Measurements from ENCODE around the gene TRAF2. TPM values are rescaled to one million over a fixed set of nuclear protein-coding genes. Genes with fewer than 3 reads are reported as not detected.

TRAF2 gene
- total RNA-seq, 1 experiment from 2014 or later = 6.3 TPM

- Histone ChIP-seq H3K27me3 (ENCODE audit: low read length) (no peaks in the 10 kb centered on the region), H3K27ac (ENCODE audit: low read length) (no peak overlapping the region), H3K9me3 (ENCODE audit: low read length) (no peaks in the 10 kb centered on the region), H4K20me1 (ENCODE audit: insufficient read depth, low read depth, low read length) (no peaks in the 10 kb centered on the region), H2AFZ (ENCODE audit: low read length) (no peak overlapping the region), H3K4me1 (ENCODE audit: low read length) (no peaks in the 10 kb centered on the region), H3K36me3 (ENCODE audit: insufficient read depth, low read length) (peaks cover 14% of the 10 kb centered on the region), H3K4me3 (ENCODE audit: low read length) (no peak overlapping the region), H3K4me2 (ENCODE audit: low read depth, low read length, poor library complexity, severe bottlenecking) (no peak overlapping the region), H3K9ac (ENCODE audit: low read length) (no peak overlapping the region), H3K79me2 (ENCODE audit: low read length) (no peaks in the 10 kb centered on the region), H3K9me2 (replicated peaks; ENCODE audit: insufficient read depth, low read length) (no peaks in the 10 kb centered on the region)
- DNase-seq = no peak
These were observed 37.6 kb downstream of the TRAF2 start for GRCh38 chr9:136923881-136924280.

- H3K36me3 ChIP-seq (ENCODE audit: insufficient read depth, low read length) = peaks cover 24% of the 10 kb centered on the region
These were observed 39.3 kb downstream of the TRAF2 start for GRCh38 chr9:136925414-136926153.

GRCh38 chr9:136926154-136926704 is 39.9 kb downstream of the TRAF2 start:
- peaks cover 27% of the 10 kb centered on the region for H3K36me3 ChIP-seq (ENCODE audit: insufficient read depth, low read length)
- H3K79me2 ChIP-seq (ENCODE audit: low read length) = no peaks in the 10 kb centered on the region
- no peaks in the 10 kb centered on the region for H3K4me1 ChIP-seq (ENCODE audit: low read length)

More at GRCh38 chr9:136925414-136926153, 39.3 kb downstream of the TRAF2 start:
- DNase-seq = no peak
- Histone ChIP-seq H3K4me3 (ENCODE audit: low read length) (no peak overlapping the region), H4K20me1 (ENCODE audit: insufficient read depth, low read depth, low read length) (no peaks in the 10 kb centered on the region), H3K4me2 (ENCODE audit: low read depth, low read length, poor library complexity, severe bottlenecking) (no peak overlapping the region), H3K9ac (ENCODE audit: low read length) (no peak overlapping the region), H3K27ac (ENCODE audit: low read length) (no peak overlapping the region), H3K79me2 (ENCODE audit: low read length) (no peaks in the 10 kb centered on the region), H3K27me3 (ENCODE audit: low read length) (no peaks in the 10 kb centered on the region), H3K4me1 (ENCODE audit: low read length) (no peaks in the 10 kb centered on the region), H3K9me3 (ENCODE audit: low read length) (no peaks in the 10 kb centered on the region), H3K9me2 (replicated peaks; ENCODE audit: insufficient read depth, low read length) (no peaks in the 10 kb centered on the region), H2AFZ (ENCODE audit: low read length) (no peak overlapping the region)

GRCh38 chr9:136926749-136927148 is 40.4 kb downstream of the TRAF2 start:
- no peak overlapping the region for H3K4me2 ChIP-seq (ENCODE audit: low read depth, low read length, poor library complexity, severe bottlenecking)
- no peaks in the 10 kb centered on the region for H3K9me3 ChIP-seq (ENCODE audit: low read length)
- H3K9ac ChIP-seq (ENCODE audit: low read length) = no peak overlapping the region
- H3K4me1 ChIP-seq (ENCODE audit: low read length) = no peaks in the 10 kb centered on the region
- no peaks in the 10 kb centered on the region for H4K20me1 ChIP-seq (ENCODE audit: insufficient read depth, low read depth, low read length)
- peaks cover 31% of the 10 kb centered on the region for H3K36me3 ChIP-seq (ENCODE audit: insufficient read depth, low read length)
- H3K4me3 ChIP-seq (ENCODE audit: low read length) = no peak overlapping the region
- H3K9me2 ChIP-seq (replicated peaks; ENCODE audit: insufficient read depth, low read length) = no peaks in the 10 kb centered on the region
- no peaks in the 10 kb centered on the region for H3K79me2 ChIP-seq (ENCODE audit: low read length)
- no peak overlapping the region for H3K27ac ChIP-seq (ENCODE audit: low read length)
- H3K27me3 ChIP-seq (ENCODE audit: low read length) = no peaks in the 10 kb centered on the region
- no peak overlapping the region for H2AFZ ChIP-seq (ENCODE audit: low read length)
- no peak for DNase-seq

More at GRCh38 chr9:136926154-136926704, 39.9 kb downstream of the TRAF2 start:
- Histone ChIP-seq H3K9me3 (ENCODE audit: low read length) (no peaks in the 10 kb centered on the region), H3K4me3 (ENCODE audit: low read length) (no peak overlapping the region), H3K4me2 (ENCODE audit: low read depth, low read length, poor library complexity, severe bottlenecking) (no peak overlapping the region), H3K9ac (ENCODE audit: low read length) (no peak overlapping the region), H2AFZ (ENCODE audit: low read length) (no peak overlapping the region), H3K9me2 (replicated peaks; ENCODE audit: insufficient read depth, low read length) (no peaks in the 10 kb centered on the region), H3K27me3 (ENCODE audit: low read length) (no peaks in the 10 kb centered on the region), H4K20me1 (ENCODE audit: insufficient read depth, low read depth, low read length) (no peaks in the 10 kb centered on the region), H3K27ac (ENCODE audit: low read length) (no peak overlapping the region)
- DNase-seq = no peak

GRCh38 chr9:136927343-136928271 is 41.3 kb downstream of the TRAF2 start:
- Histone ChIP-seq H3K4me1 (ENCODE audit: low read length) (no peaks in the 10 kb centered on the region), H3K27me3 (ENCODE audit: low read length) (no peaks in the 10 kb centered on the region)

GRCh38 chr9:136928591-136928990 is 42.3 kb downstream of the TRAF2 start:
- H3K4me1 ChIP-seq (ENCODE audit: low read length) = no peaks in the 10 kb centered on the region
- no peak overlapping the region for H3K4me2 ChIP-seq (ENCODE audit: low read depth, low read length, poor library complexity, severe bottlenecking)
- H3K4me3 ChIP-seq (ENCODE audit: low read length) = no peak overlapping the region
- no peak overlapping the region for H3K9ac ChIP-seq (ENCODE audit: low read length)
- H3K27me3 ChIP-seq (ENCODE audit: low read length) = no peaks in the 10 kb centered on the region
- no peaks in the 10 kb centered on the region for H3K9me3 ChIP-seq (ENCODE audit: low read length)
- H3K9me2 ChIP-seq (replicated peaks; ENCODE audit: insufficient read depth, low read length) = no peaks in the 10 kb centered on the region
- no peaks in the 10 kb centered on the region for H3K79me2 ChIP-seq (ENCODE audit: low read length)
- H4K20me1 ChIP-seq (ENCODE audit: insufficient read depth, low read depth, low read length) = no peaks in the 10 kb centered on the region
- DNase-seq = no peak
- H3K27ac ChIP-seq (ENCODE audit: low read length) = no peak overlapping the region
- H2AFZ ChIP-seq (ENCODE audit: low read length) = no peak overlapping the region
- peaks cover 38% of the 10 kb centered on the region for H3K36me3 ChIP-seq (ENCODE audit: insufficient read depth, low read length)

More at GRCh38 chr9:136927343-136928271, 41.3 kb downstream of the TRAF2 start:
- no peak overlapping the region for H3K27ac ChIP-seq (ENCODE audit: low read length)
- no peak overlapping the region for H3K4me2 ChIP-seq (ENCODE audit: low read depth, low read length, poor library complexity, severe bottlenecking)
- H3K4me3 ChIP-seq (ENCODE audit: low read length) = no peak overlapping the region
- H4K20me1 ChIP-seq (ENCODE audit: insufficient read depth, low read depth, low read length) = no peaks in the 10 kb centered on the region
- H3K9me2 ChIP-seq (replicated peaks; ENCODE audit: insufficient read depth, low read length) = no peaks in the 10 kb centered on the region
- no peak overlapping the region for H2AFZ ChIP-seq (ENCODE audit: low read length)
- H3K9ac ChIP-seq (ENCODE audit: low read length) = no peak overlapping the region
- peaks cover 35% of the 10 kb centered on the region for H3K36me3 ChIP-seq (ENCODE audit: insufficient read depth, low read length)
- H3K9me3 ChIP-seq (ENCODE audit: low read length) = no peaks in the 10 kb centered on the region
- H3K79me2 ChIP-seq (ENCODE audit: low read length) = no peaks in the 10 kb centered on the region
- no peak for DNase-seq

- no peak overlapping the region for H3K9ac ChIP-seq (ENCODE audit: low read length)
- no peaks in the 10 kb centered on the region for H4K20me1 ChIP-seq (ENCODE audit: insufficient read depth, low read depth, low read length)
- no peaks in the 10 kb centered on the region for H3K79me2 ChIP-seq (ENCODE audit: low read length)
- H3K4me2 ChIP-seq (ENCODE audit: low read depth, low read length, poor library complexity, severe bottlenecking) = no peak overlapping the region
- H3K36me3 ChIP-seq (ENCODE audit: insufficient read depth, low read length) = peaks cover 38% of the 10 kb centered on the region
- H3K9me3 ChIP-seq (ENCODE audit: low read length) = no peaks in the 10 kb centered on the region
- H3K27ac ChIP-seq (ENCODE audit: low read length) = no peak overlapping the region
- no peak overlapping the region for H2AFZ ChIP-seq (ENCODE audit: low read length)
- H3K4me3 ChIP-seq (ENCODE audit: low read length) = no peak overlapping the region
- no peaks in the 10 kb centered on the region for H3K27me3 ChIP-seq (ENCODE audit: low read length)
- H3K4me1 ChIP-seq (ENCODE audit: low read length) = no peaks in the 10 kb centered on the region
- H3K9me2 ChIP-seq (replicated peaks; ENCODE audit: insufficient read depth, low read length) = no peaks in the 10 kb centered on the region
- no peak for DNase-seq
These were observed 43.7 kb downstream of the TRAF2 start for GRCh38 chr9:136930014-136930413.

GRCh38 chr9:136931611-136932130 is 45.4 kb downstream of the TRAF2 start:
- Histone ChIP-seq H4K20me1 (ENCODE audit: insufficient read depth, low read depth, low read length) (no peaks in the 10 kb centered on the region), H3K4me1 (ENCODE audit: low read length) (no peaks in the 10 kb centered on the region), H3K27me3 (ENCODE audit: low read length) (no peaks in the 10 kb centered on the region), H3K9ac (ENCODE audit: low read length) (no peak overlapping the region), H3K9me3 (ENCODE audit: low read length) (no peaks in the 10 kb centered on the region), H3K36me3 (ENCODE audit: insufficient read depth, low read length) (peaks cover 37% of the 10 kb centered on the region), H2AFZ (ENCODE audit: low read length) (no peak overlapping the region), H3K4me3 (ENCODE audit: low read length) (no peak overlapping the region), H3K4me2 (ENCODE audit: low read depth, low read length, poor library complexity, severe bottlenecking) (no peak overlapping the region), H3K79me2 (ENCODE audit: low read length) (no peaks in the 10 kb centered on the region), H3K27ac (ENCODE audit: low read length) (no peak overlapping the region), H3K9me2 (replicated peaks; ENCODE audit: insufficient read depth, low read length) (no peaks in the 10 kb centered on the region)
- no peak for DNase-seq

Data from Karpas-422 (cell line).